GM10847 (cell line): ENCODE measurements around the gene C2CD3.

Source experiments
- POLR2A ChIP-seq: IDR thresholded peaks from 2 replicates; pipeline ENCODE4 v1.6.1; 2011; ENCODE audit not compliant: insufficient read length; ENCODE audit errors: extremely low read depth

C2CD3 gene

DNA sequence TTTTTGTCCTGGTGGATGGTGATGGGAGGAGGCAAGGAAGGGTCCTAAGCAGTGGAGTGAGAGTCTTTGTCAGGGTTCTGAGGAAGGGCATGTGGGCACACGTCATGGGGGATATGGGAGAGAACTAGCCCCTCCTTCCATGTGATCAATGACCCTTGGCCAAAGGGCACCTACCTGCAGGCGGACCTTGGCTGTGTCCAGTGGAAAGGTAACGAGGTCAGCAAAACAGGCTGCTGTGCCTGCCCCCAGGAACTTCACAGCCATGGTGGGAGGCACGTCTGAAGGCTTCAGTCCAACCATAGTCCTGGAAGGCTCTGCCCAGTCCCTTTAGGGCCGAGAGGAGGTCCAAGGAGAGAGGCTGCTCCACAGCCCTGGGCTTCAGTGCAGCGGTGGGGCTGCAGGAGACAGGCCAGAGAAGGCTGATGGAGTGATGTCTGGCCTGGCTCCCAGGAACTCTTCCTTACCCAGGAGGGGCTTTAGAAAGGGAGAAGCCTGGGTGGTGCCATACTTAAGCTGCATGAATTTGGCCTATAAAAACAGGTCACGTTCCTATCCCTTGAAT lies 164.0 kb downstream of the C2CD3 start:
- TF ChIP-seq POLR2A, result no peak

DNA sequence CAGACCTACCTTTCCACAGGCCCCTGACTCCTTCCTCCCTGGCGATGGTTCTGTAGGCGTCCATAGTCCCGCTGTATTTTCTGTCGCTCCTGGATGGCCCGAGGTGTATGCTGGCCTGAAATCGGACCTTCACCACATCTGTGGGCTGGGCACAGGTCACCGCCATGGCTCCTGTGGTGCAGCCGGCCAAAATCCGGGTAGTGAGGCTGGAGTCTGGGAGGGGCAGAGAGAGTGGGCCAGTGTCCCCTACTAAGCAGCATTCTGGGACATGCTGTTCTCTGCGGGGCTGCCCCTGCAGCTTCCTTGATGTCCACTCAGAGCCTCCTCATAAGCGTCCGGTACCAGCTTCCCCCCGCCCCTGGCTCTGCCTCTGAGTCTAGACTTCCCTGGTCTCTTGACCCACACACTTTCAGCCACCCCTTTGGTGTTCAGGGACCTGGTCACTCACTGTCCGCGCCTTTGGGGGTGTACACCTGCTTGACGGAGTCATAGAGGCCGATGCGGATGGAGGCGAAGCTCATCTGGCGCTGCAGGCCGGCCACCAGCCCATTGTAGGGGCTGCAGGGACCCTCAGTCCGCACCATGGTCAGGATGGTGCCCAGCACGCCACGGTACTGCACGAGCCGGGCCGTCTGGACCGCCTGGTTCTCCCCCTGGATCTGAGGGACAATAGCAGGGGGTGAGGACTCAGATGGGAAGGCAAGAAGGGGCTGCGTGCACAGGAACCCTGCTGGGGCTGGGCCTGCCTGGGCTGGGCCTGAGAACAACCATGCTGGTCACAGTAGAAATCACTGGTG lies 164.9 kb downstream of the C2CD3 start:
- no peak for TF ChIP-seq POLR2A

GRCh38 chr11:74004759-74005615 lies 165.8 kb downstream of the C2CD3 start:
- no peak for TF ChIP-seq POLR2A

- TF ChIP-seq POLR2A, result no peak
Observed at GRCh38 chr11:74004046-74004695, 166.6 kb downstream of the C2CD3 start.

GRCh38 chr11:74002832-74003231 lies 168.0 kb downstream of the C2CD3 start:
- no peak for TF ChIP-seq POLR2A

- no peak for TF ChIP-seq POLR2A
Observed at GRCh38 chr11:74001822-74002286, 168.9 kb downstream of the C2CD3 start.

DNA sequence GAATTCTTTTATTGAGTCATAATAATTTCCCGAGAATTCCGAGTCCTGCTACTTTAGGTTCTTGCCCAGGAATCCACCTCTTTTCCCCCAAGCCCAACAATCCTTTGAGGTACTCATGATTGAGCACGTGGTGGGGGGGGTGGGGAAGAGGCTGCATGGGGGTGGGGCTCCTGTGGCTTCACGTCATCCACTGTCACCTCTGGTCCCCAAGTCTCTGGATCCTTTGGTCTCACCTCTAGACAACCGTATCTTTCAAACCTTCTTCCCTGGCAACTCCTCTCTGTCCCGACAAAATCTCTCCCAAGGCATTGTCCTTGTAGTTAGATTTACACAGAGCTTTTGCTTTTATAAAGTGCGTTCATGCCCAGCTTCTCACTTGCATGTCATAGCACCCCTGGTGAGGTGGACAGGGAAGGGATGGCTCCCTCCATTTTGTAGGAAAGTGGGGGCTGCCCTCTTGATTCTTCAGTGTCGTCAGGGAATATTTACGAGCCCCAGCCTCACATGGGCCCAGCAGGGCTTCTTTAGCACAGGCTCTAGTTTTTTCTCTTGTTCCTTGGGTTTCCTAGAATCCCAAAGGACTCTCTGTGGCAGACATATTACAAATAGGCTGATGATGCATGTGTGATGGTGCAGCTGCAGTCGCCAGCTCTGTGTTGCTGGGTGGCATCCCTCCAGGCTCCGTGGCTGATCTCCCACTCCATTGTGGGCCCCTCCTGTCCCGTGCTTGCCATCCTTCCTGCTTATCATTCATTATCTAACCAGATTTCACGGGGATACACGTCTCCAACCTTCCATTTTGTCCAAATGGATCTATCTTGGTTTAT lies 170.3 kb downstream of the C2CD3 start:
- no peak for TF ChIP-seq POLR2A

GRCh38 chr11:73999581-74000306 lies 171.1 kb downstream of the C2CD3 start:
- TF ChIP-seq POLR2A, result no peak

- no peak for TF ChIP-seq POLR2A
Observed at GRCh38 chr11:73998846-73999575, 171.8 kb downstream of the C2CD3 start.

DNA sequence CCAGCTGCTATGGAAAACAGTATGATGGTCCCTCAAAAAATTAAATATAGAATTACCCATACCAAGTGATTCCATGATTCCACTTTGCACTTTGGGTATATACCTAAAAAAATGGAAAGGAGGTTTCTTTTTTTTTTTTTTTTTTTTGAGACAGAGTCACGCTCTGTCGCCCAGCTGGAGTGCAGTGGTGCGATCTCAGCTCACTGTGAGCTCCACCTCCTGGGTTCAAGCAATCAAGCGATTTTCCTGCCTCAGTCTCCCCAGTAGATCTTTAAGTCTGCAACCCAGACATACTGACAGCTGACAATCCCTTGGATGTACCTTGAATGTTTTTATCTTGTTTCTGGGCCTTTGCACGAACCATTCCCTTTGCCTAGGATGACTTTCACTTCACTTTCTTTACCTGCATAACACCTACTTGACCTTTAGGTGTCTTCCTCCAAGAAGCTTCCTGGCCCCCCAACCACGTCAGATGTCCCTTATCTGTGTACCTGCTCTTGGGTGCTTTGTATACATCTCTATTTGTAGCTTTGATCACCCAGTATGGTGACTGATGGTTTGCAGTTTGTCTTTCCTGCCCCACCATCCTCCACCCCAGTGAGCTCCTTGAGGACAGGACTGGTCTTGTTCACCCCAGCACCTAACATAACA lies 173.6 kb downstream of the C2CD3 start:
- TF ChIP-seq POLR2A, result no peak

DNA sequence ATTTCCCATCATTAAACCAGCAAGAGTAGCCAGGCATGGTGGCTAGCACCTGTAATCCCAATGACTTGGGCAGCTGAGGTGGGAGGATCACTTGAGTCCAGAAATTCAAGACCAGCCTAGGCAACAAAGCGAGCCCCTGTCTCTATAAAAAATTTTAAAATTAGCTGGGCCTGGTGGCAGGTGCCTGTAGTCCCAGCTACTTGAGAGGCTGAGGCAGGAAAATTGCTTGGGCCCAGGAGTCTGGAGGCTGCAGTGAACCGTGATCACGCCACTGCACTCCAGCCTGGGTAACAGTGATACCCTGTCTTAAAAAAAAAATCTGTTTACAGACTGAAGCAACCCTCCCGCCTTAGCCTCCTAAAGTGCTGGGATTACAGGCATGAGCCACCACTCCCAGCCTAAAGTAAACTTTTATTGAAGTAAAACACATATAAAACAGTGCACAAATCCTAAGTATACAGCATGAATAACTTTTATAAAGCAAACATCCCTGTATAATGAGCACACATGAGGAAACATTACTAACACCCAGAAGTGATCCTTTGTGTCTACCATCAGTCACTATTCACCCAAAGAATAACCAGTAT lies 174.5 kb downstream of the C2CD3 start:
- no peak for TF ChIP-seq POLR2A

DNA sequence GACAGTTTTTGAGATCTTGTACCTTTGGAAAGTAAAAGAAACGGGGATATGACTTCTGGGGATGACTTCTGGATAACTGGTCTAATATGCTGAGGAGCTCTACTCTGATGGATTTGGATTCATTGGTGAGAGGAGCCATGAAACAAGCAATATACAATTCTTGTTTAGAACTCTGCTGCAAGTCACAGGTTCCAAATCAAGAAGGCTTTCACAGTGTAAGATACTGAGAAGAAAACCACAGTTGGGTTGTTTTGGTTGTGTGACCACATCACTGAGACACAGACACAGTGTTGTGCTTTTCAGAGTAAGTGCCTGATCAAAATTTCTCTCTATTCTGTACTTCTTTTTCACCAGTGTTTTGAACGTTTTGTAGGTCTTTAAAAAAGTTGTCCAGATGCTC lies 175.1 kb downstream of the C2CD3 start:
- TF ChIP-seq POLR2A, result no peak

- no peak for TF ChIP-seq POLR2A
Observed at GRCh38 chr11:73995247-73995646, 175.6 kb downstream of the C2CD3 start.
